ENCODE results near the gene CCL5. TPM values are rescaled to one million over a fixed set of nuclear protein-coding genes. Genes with fewer than 3 reads are reported as not detected.

CCL5 gene
- total RNA-seq, 1 donor from 2014 or later = 22.5 TPM

- peak; percentile 57 for ATAC-seq
- Histone ChIP-seq H3K4me3 (no peak overlapping the region), H3K4me1 (no peaks in the 10 kb centered on the region), H3K9me3 (no peaks in the 10 kb centered on the region), H3K36me3 (no peaks in the 10 kb centered on the region), H3K27me3 (no peaks in the 10 kb centered on the region), H3K27ac (no peak overlapping the region)
- intact Hi-C loops (cut with DNase I) = no loop called here
- no peak for DNase-seq
- TF ChIP-seq, protein P1, sequence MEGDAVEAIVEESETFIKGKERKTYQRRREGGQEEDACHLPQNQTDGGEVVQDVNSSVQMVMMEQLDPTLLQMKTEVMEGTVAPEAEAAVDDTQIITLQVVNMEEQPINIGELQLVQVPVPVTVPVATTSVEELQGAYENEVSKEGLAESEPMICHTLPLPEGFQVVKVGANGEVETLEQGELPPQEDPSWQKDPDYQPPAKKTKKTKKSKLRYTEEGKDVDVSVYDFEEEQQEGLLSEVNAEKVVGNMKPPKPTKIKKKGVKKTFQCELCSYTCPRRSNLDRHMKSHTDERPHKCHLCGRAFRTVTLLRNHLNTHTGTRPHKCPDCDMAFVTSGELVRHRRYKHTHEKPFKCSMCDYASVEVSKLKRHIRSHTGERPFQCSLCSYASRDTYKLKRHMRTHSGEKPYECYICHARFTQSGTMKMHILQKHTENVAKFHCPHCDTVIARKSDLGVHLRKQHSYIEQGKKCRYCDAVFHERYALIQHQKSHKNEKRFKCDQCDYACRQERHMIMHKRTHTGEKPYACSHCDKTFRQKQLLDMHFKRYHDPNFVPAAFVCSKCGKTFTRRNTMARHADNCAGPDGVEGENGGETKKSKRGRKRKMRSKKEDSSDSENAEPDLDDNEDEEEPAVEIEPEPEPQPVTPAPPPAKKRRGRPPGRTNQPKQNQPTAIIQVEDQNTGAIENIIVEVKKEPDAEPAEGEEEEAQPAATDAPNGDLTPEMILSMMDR (IDR thresholded peaks at IDR 0.05) = no peak
These were observed 23.6 kb downstream of the CCL5 start for GRCh38 chr17:35856603-35857002.

DNA sequence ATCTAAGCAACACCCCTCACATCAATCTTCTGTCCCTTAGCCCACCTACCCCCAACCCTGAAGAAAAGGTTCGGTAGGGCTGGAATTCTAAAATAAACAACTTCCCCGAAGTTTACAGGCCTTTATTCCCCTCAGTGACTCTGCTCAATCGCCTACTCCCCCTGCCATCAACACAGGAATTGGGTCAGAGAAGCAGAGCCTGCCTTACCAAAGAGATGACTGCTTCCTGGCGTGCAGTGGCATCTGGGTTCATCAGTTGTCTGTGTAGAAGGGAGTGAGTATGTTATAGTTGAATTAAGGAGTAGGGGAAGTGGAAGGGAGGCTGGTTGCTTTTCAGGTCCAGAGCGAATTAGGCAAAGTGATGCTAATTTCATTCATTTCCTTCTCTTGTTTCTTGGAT lies 24.2 kb downstream of the CCL5 start:
- TF ChIP-seq, protein P1 (IDR thresholded peaks at IDR 0.05) = no peak
- H3K4me3 ChIP-seq = no peak overlapping the region
- no peaks in the 10 kb centered on the region for H3K9me3 ChIP-seq
- H3K27me3 ChIP-seq = no peaks in the 10 kb centered on the region
- H3K4me1 ChIP-seq = no peaks in the 10 kb centered on the region
- ATAC-seq = no peak
- intact Hi-C loops (cut with DNase I) = no loop called here
- DNase-seq = no peak
- no peaks in the 10 kb centered on the region for H3K36me3 ChIP-seq
- no peak overlapping the region for H3K27ac ChIP-seq

DNA sequence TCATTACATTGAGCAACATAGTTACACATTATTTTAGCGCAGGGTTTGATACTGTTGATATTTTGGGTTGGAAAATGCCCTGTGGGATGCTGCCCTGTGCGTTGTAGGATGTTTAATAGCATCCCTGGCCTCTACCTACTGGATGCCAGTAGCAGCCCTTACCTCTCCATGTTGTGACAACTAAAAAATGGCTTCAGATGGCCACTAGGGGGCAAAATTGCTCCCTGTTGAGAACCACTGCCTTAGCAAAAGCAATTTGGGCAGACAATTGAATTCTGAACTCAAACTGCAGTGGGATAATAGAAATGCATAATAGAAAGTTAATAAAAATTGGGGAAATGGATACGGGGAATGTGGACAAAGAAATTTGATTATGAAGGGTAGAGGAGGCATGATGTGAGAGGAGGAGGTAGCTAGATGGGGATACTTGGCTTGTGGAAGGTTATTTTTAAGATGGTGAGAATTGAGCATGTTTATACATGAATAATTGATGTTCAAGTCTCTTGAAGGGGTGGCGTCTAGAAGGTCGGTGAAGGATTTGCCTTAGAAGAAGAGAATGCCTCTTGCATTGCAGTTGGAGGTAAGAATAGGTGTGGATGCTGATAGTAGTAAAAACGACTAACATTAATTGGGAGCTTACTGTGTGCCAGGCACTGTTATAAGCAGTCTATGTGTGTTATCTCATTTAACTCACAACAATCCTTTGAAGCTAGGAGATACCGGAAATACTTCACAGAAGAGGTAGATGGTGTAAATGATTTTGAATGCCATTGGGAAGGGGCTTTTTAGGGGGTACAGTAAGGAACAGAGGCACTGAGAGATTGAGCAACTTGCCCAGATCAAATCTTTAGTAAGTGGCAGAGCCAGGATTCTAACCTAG lies 30.5 kb downstream of the CCL5 start:
- Histone ChIP-seq H3K9me3 (no peaks in the 10 kb centered on the region), H3K4me3 (no peak overlapping the region), H3K36me3 (peaks cover 55% of the 10 kb centered on the region), H3K27me3 (no peaks in the 10 kb centered on the region), H3K4me1 (no peaks in the 10 kb centered on the region), H3K27ac (no peak overlapping the region)
- DNase-seq (no peak), ATAC-seq (peak; percentile 73)
- TF ChIP-seq, protein P1 (IDR thresholded peaks at IDR 0.05) = peak; percentile 74
- intact Hi-C loops (cut with DNase I) = no loop called here

DNA sequence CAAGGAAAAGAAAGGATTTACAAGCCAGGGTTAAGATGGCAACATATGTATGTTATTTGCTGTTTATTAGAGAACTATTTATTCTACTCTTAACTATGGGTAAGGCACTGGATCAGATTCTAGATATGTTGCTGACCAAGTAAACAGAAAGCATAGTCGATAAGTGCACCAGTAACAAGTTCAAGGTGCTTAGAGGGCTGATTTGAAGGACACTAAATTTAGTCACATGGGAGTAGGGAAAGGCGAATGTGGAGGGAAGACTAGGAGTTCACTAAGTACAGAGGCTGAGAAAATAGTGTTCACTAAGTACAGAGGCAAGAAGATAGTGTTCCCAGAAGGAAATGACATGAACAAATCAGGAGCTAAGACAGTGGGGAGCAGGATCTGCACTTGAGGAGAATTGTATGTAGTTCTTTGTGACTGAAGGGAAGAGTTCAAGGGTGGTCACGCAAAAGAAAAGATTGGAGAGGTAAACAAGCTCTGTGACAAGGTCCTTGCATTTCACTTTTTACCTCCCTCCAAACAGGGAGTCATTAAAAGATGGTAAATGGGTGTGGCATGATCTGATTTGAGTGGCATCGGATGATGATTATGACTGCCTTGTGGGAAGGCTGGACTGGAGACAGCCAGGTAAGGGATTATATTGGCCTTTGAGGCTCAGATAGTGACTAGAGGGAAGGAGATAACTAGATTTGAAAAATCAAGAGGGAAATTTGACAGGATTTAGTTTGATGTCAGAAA lies 32.4 kb downstream of the CCL5 start:
- peak; percentile 20 for ATAC-seq
- Histone ChIP-seq H3K4me3 (no peak overlapping the region), H3K27ac (no peak overlapping the region), H3K9me3 (no peaks in the 10 kb centered on the region), H3K27me3 (no peaks in the 10 kb centered on the region), H3K36me3 (peaks cover 74% of the 10 kb centered on the region), H3K4me1 (no peaks in the 10 kb centered on the region)
- intact Hi-C loops (cut with DNase I) = no loop called here
- TF ChIP-seq, protein P1 (IDR thresholded peaks at IDR 0.05) = no peak
- no peak for DNase-seq

GRCh38 chr17:35847006-35847405 lies 33.2 kb downstream of the CCL5 start:
- H3K9me3 ChIP-seq = no peaks in the 10 kb centered on the region
- no peak for DNase-seq
- H3K27ac ChIP-seq = no peak overlapping the region
- no peaks in the 10 kb centered on the region for H3K27me3 ChIP-seq
- H3K4me3 ChIP-seq = no peak overlapping the region
- intact Hi-C loops (cut with DNase I) = no loop called here
- peaks cover 82% of the 10 kb centered on the region for H3K36me3 ChIP-seq
- ATAC-seq = no peak
- TF ChIP-seq, protein P1 (IDR thresholded peaks at IDR 0.05) = no peak
- H3K4me1 ChIP-seq = no peaks in the 10 kb centered on the region
